ENCODE measurements around the gene PIBF1.
"Not testable (repeated sequence)": the region's sequence is repeated elsewhere in the genome, so short reads cannot be mapped to it uniquely, and the experiment has no call there.

Gene PIBF1

GRCh38 chr13:73015805-73016204 lies 233.9 kb downstream of the PIBF1 start:
- DNase-seq (ENCODE audit: low spot score), result no peak

- DNase-seq (ENCODE audit: low spot score), result no peak
Measured at GRCh38 chr13:73018336-73018735, 236.4 kb downstream of the PIBF1 start.

- DNase-seq (ENCODE audit: low spot score), result no peak
Measured at GRCh38 chr13:73025217-73026012, 243.5 kb downstream of the PIBF1 start.

- no peak for DNase-seq (ENCODE audit: low spot score)
Measured at GRCh38 chr13:73034901-73035300, 253.0 kb downstream of the PIBF1 start.

- DNase-seq (ENCODE audit: low spot score), result no peak
Measured at GRCh38 chr13:73035660-73036059, 253.7 kb downstream of the PIBF1 start.

- DNase-seq (ENCODE audit: low spot score), result no peak
Measured at GRCh38 chr13:73036566-73036965, 254.6 kb downstream of the PIBF1 start.

- DNase-seq (ENCODE audit: low spot score), result no peak
Measured at GRCh38 chr13:73038064-73038463, 256.1 kb downstream of the PIBF1 start.

- no peak for DNase-seq (ENCODE audit: low spot score)
Measured at GRCh38 chr13:73039201-73040108, 257.5 kb downstream of the PIBF1 start.

GRCh38 chr13:73040484-73040883 lies 258.6 kb downstream of the PIBF1 start:
- DNase-seq (ENCODE audit: low spot score), result no peak

GRCh38 chr13:73040968-73041596 lies 259.1 kb downstream of the PIBF1 start:
- DNase-seq (ENCODE audit: low spot score), result no peak

GRCh38 chr13:73045031-73045430 lies 263.1 kb downstream of the PIBF1 start:
- no peak for DNase-seq (ENCODE audit: low spot score)

- DNase-seq (ENCODE audit: low spot score), result not testable (repeated sequence)
Measured at GRCh38 chr13:73048615-73049014, 266.7 kb downstream of the PIBF1 start.

GRCh38 chr13:73054712-73055111 lies 272.8 kb downstream of the PIBF1 start:
- no peak for DNase-seq (ENCODE audit: low spot score)

- DNase-seq (ENCODE audit: low spot score), result no peak
Measured at GRCh38 chr13:73055813-73056564, 274.1 kb downstream of the PIBF1 start.

GRCh38 chr13:73056565-73056962 lies 274.6 kb downstream of the PIBF1 start:
- DNase-seq (ENCODE audit: low spot score), result no peak

- no peak for DNase-seq (ENCODE audit: low spot score)
Measured at GRCh38 chr13:73057284-73058063, 275.5 kb downstream of the PIBF1 start.

- DNase-seq (ENCODE audit: low spot score), result no peak
Measured at GRCh38 chr13:73058064-73058313, 276.1 kb downstream of the PIBF1 start.

- DNase-seq (ENCODE audit: low spot score), result no peak
Measured at GRCh38 chr13:73058432-73058735, 276.5 kb downstream of the PIBF1 start.

- DNase-seq (ENCODE audit: low spot score), result peak; percentile 90
Measured at GRCh38 chr13:73058736-73059459, 277.0 kb downstream of the PIBF1 start, which contains the start of gene KLF5. Gene KLF5, plus strand, starts transcription at chr13:73059005. Its CDS starts 323 bp downstream, at chr13:73059328.

- DNase-seq (ENCODE audit: low spot score), result no peak
Measured at GRCh38 chr13:73059460-73060250, 277.7 kb downstream of the PIBF1 start.

Measured in HuH-7 (cell line).